Measurements from ENCODE around the gene FAM193A.

The FAM193A gene

GRCh38 chr4:2551118-2551517 lies 14.7 kb downstream of the FAM193A start:
- no peak overlapping the region for H3K27ac ChIP-seq
- TF ChIP-seq ZFX (IDR thresholded peaks at IDR 0.05; ENCODE audit: borderline replicate concordance), result no peak
- TF ChIP-seq CTCF (IDR thresholded peaks at IDR 0.05), result no peak

- TF ChIP-seq ZFX (IDR thresholded peaks at IDR 0.05; ENCODE audit: borderline replicate concordance) (no peak), CTCF (IDR thresholded peaks at IDR 0.05) (no peak)
- H3K27ac ChIP-seq, result no peak overlapping the region
These were observed 16.4 kb downstream of the FAM193A start for GRCh38 chr4:2552806-2553205.

- TF ChIP-seq CTCF (IDR thresholded peaks at IDR 0.05) (no peak), ZFX (IDR thresholded peaks at IDR 0.05; ENCODE audit: borderline replicate concordance) (no peak)
These were observed 21.9 kb downstream of the FAM193A start for GRCh38 chr4:2558301-2558700.

GRCh38 chr4:2560167-2560566 lies 23.7 kb downstream of the FAM193A start:
- TF ChIP-seq ZFX (IDR thresholded peaks at IDR 0.05; ENCODE audit: borderline replicate concordance), result no peak
- TF ChIP-seq CTCF (IDR thresholded peaks at IDR 0.05), result no peak
- 0 out of 2 replicates have a peak overlapping the region, but pooled peaks have one; percentile 4 for H3K27ac ChIP-seq

More at GRCh38 chr4:2558301-2558700, 21.9 kb downstream of the FAM193A start:
- no peak overlapping the region for H3K27ac ChIP-seq

GRCh38 chr4:2565533-2565932 lies 29.1 kb downstream of the FAM193A start:
- TF ChIP-seq ZFX (IDR thresholded peaks at IDR 0.05; ENCODE audit: borderline replicate concordance) (no peak), CTCF (IDR thresholded peaks at IDR 0.05) (no peak)

GRCh38 chr4:2570036-2570435 lies 33.6 kb downstream of the FAM193A start:
- H3K27ac ChIP-seq, result no peak overlapping the region
- TF ChIP-seq ZFX (IDR thresholded peaks at IDR 0.05; ENCODE audit: borderline replicate concordance) (no peak), CTCF (IDR thresholded peaks at IDR 0.05) (no peak)

More at GRCh38 chr4:2565533-2565932, 29.1 kb downstream of the FAM193A start:
- H3K27ac ChIP-seq, result no peak overlapping the region

GRCh38 chr4:2570551-2571222 lies 34.2 kb downstream of the FAM193A start:
- no peak overlapping the region for H3K27ac ChIP-seq
- no peak for TF ChIP-seq CTCF (IDR thresholded peaks at IDR 0.05)
- no peak for TF ChIP-seq ZFX (IDR thresholded peaks at IDR 0.05; ENCODE audit: borderline replicate concordance)
